ENCODE data around the gene HCRTR1. TPM values are rescaled to one million over a fixed set of nuclear protein-coding genes. Genes with fewer than 3 reads are reported as not detected.
A peak's percentile ranks its signal among the peaks of the same experiment; 100 is the strongest.

Gene HCRTR1
- total RNA-seq, 3 donors from 2014 or later: not detected

DNA sequence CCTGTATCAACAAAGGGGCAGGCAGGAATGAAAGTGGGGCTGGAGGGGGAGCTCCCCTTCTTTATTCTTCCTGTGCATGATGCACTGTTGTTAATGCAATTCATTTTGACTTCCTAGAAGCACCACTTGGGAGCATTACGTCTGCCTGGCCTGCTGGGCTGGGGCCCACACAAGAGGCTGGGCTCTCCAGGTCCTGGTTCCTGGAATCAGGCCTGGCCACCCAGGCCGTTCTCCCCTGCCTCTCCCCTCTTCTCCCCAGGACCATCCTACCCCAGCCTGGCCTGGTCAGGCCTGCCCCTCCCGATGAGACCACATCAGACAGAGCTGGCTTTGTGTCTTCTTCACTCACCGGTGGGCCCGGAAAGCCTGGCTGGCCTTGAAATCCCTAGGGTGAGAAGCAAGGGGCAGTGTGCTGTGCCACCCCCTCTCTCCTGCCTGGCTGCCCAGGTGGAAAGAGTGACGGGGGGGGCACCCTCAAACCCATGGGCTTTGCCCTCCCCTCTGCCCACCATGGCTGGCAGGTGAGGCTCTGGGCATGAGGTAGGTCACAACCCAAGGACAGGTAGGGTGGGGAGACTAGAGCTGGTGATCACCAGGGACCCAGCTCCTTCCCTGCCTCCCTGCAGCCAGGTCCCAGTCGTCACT is 47.9 kb downstream of the HCRTR1 start:
- H3K36me3 Mint-ChIP-seq (ENCODE audit: insufficient read depth): no peaks in the 10 kb centered on the region
- DNase-seq: no peak
- peaks cover 19% of the 10 kb centered on the region for H3K27me3 Mint-ChIP-seq (ENCODE audit: low read depth)
- no peak for ATAC-seq
- H3K4me1 Mint-ChIP-seq (ENCODE audit: low read depth): peaks cover 10% of the 10 kb centered on the region
- H3K4me3 Mint-ChIP-seq: no peak overlapping the region
- no peaks in the 10 kb centered on the region for H3K9me3 Mint-ChIP-seq

DNA sequence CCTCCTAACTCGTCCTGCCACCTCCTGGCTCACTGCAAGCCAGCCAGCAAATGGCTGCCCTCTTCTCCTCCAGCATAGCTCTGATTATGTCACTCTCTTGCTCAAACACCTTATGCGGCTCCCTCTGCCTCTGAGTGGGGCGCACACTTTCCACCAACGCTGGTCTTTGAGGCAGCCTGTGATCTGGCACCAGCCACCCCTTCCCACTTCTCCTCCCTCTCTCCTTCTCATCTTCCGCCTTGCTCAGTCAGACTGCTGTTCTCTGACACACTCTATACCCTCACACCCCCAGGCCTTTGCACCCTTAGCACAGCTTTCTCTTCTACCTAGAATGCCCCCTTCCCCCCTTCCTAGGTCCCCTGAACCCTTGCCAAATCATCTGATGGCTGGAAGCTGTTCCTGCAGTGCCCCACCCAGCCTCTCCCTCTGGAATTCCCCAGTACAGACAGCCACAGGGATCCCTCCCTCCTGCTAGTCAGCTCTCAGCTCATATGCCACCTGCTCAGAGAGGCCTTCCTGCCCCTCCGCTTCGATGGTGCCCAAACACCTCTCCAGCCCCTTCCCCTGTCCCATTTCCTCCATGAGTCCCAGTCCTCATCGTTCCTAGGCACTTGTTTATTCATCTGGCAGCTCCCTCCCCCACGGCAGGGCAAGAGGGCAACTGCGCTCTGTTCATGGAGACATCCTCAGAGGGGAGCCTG is 48.9 kb downstream of the HCRTR1 start:
- no peaks in the 10 kb centered on the region for H3K36me3 Mint-ChIP-seq (ENCODE audit: insufficient read depth)
- H3K4me3 Mint-ChIP-seq: no peak overlapping the region
- H3K4me1 Mint-ChIP-seq (ENCODE audit: low read depth): peaks cover 10% of the 10 kb centered on the region
- H3K27me3 Mint-ChIP-seq (ENCODE audit: low read depth): peaks cover 26% of the 10 kb centered on the region
- ATAC-seq (no peak), DNase-seq (no peak)
- H3K9me3 Mint-ChIP-seq: no peaks in the 10 kb centered on the region

DNA sequence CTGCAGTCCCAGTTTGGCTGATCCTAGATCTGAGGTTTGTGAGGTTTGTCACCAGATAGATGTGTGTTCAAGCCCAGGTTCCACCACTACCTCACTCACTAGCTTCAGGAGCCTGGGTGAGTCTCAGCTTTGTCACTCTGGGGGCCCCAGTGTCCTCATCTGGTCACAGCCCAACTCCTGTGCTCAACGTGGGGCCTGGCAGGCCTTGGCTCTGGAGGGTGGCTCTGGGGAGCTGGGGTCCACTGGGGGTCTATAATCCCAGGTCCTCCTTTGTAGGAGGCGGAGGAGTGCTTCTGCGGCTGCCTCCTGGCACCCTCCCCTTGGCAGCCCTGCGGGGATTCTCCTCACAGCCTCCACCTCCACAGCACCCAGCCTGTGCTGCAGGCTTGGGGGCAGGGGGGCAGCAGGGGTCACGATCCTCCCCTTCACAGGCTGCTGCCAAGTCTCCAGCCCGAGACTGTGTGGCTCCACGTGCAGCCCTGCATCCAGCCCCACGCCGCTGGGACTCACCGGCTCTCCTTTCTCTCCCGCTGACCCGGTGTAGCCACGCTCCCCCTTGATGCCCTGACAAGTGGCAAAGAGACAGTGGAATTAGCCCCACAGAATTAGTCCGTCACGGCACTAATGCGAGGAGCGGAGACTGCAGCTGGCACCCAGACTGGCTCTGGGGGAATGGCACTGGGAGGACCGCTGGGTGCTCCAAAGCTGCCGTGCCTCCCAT is 49.7 kb downstream of the HCRTR1 start:
- peaks cover 10% of the 10 kb centered on the region for H3K4me1 Mint-ChIP-seq (ENCODE audit: low read depth)
- H3K27me3 Mint-ChIP-seq (ENCODE audit: low read depth): peaks cover 27% of the 10 kb centered on the region
- no peaks in the 10 kb centered on the region for H3K36me3 Mint-ChIP-seq (ENCODE audit: insufficient read depth)
- no peak for DNase-seq
- no peaks in the 10 kb centered on the region for H3K9me3 Mint-ChIP-seq
- ATAC-seq: no peak
- H3K4me3 Mint-ChIP-seq: no peak overlapping the region

DNA sequence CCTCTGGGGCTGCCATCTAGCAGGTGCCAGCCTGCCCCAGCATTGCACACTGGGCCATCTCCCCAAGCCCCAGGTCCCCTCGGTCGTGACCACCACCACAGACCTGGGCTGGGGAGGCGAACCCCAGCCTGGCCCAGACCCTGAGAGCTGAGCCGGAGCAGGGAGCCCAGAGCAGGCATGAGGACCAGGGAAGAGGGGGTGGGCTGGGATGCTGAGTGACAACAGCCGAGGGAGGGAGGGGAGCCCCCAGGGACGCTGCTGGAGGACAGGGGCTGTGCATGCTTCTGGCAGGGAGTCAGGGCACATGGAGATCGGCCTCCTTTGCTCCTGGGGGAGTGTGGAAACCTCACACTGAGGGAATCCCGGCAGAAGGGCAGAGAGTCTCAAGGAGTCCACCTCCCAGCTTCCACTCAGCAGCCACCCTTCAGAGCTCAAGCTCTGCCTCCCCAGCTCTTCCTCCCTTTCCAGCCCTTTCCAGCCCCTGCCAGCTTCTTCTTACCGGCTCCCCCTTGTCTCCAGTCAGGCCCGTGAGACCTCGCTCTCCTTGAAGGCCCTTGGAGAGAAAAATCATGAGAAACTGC is 50.9 kb downstream of the HCRTR1 start:
- DNase-seq (no peak), ATAC-seq (no peak)
- no peaks in the 10 kb centered on the region for H3K9me3 Mint-ChIP-seq
- H3K4me1 Mint-ChIP-seq (ENCODE audit: low read depth): peaks cover 10% of the 10 kb centered on the region
- H3K4me3 Mint-ChIP-seq: no peak overlapping the region
- peaks cover 24% of the 10 kb centered on the region for H3K27me3 Mint-ChIP-seq (ENCODE audit: low read depth)
- H3K36me3 Mint-ChIP-seq (ENCODE audit: insufficient read depth): no peaks in the 10 kb centered on the region

DNA sequence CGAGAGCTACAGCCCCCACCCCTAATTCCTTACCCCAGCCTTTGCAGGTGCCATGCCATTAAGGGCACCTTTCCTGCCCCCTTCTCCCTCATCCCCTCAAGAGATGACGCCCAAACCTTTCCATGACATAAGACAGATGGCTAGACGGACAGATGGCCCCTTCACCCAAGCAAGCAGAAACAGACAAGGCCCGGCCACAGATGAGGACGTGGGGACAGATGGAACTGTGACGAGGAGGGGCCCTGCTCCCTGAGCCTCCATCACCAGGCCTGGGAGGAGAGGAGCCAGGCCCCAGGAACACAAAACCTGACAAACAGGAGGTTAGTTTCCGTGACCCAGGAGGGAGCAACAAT is 51.9 kb downstream of the HCRTR1 start:
- Mint-ChIP-seq H3K9me3 (no peaks in the 10 kb centered on the region), H3K4me3 (no peak overlapping the region), H3K36me3 (ENCODE audit: insufficient read depth) (no peaks in the 10 kb centered on the region), H3K27me3 (ENCODE audit: low read depth) (peaks cover 26% of the 10 kb centered on the region), H3K4me1 (ENCODE audit: low read depth) (peaks cover 10% of the 10 kb centered on the region)
- DNase-seq (no peak), ATAC-seq (no peak)

DNA sequence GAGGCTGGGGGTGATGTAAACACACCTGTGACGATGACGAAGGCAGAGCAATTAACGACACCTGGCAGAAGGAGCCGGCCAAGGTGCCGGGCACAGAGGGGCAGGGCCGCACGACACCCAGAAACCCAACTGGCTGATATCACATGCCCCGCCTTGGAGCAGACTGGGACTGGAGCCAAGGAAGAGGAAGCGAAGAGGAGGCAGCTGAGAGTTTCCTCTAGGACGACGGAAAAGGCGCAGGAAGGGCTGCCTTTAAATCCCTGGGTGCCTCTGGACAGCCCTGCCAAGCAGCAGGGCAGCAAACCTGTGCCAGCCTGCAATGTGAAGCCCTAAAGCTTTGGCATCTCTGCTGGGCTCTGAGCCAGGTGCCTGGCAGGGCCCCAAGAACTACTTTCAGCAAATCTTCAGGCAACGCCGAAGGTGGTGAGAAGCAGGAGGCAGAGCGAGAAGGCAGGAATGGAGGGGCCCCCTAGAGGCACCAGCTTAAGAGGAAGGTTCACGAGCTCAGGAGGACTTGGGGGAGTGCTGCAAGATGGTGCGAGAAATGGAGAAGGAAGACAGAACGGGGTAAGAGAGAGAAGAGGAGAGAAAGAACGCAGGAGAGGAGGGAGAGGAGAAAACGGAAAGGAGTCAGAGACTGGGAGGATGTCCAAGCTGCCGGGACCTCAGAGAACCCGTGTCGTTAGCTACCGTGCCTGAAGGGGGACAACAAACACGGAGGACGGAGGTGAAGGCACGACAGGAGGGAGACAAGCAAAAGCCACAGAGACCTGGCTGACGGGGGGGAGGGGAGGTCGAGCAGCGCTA is 52.5 kb downstream of the HCRTR1 start:
- Mint-ChIP-seq H3K36me3 (ENCODE audit: insufficient read depth) (no peaks in the 10 kb centered on the region), H3K4me1 (ENCODE audit: low read depth) (peaks cover 10% of the 10 kb centered on the region), H3K27me3 (ENCODE audit: low read depth) (peaks cover 26% of the 10 kb centered on the region), H3K9me3 (no peaks in the 10 kb centered on the region), H3K4me3 (peak overlapping the region; percentile 46)
- ATAC-seq (peak; percentile 52 to 67), DNase-seq (peak; percentile 15)

DNA sequence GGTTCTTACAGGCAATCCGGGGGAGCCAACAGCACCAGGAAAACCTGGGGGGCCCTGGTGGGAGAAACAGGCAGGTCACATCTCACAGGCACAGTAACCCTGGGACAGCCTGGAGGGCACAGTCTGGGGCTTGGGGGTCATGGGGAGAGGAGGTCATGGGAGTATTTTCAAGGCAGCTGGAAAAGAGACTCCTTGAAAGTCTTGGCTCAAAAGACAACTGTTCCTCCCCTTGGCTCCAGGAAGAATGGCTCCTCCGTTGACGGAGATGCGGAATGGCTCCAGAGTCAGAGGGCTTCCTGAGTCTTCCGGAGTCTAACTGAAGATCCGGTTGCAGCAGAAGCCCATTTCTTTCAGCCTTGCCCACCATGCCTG is 53.1 kb downstream of the HCRTR1 start:
- Mint-ChIP-seq H3K36me3 (ENCODE audit: insufficient read depth) (no peaks in the 10 kb centered on the region), H3K27me3 (ENCODE audit: low read depth) (peaks cover 26% of the 10 kb centered on the region), H3K4me3 (no peak overlapping the region), H3K4me1 (ENCODE audit: low read depth) (peaks cover 10% of the 10 kb centered on the region), H3K9me3 (no peaks in the 10 kb centered on the region)
- ATAC-seq (no peak), DNase-seq (no peak)

DNA sequence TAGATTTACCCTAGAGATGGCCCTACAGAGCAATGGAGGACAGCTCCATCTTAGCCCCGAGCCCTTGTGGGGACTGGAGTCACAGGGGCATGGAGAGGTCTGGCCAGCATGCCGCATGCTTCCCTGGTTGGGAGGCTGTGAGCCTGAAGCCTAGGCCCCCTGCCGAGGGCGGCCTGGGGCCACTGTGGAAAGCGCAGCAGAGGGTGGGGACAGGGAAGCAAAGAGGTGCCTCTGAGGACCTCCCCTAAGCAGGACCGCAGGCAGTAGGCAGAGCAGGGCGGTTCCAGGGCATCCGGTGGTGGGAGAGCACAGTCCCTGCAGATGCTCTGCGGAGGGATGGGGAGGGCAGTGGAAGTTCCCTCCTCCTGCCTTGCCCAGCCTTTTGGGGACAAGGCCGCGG is 53.7 kb downstream of the HCRTR1 start:
- no peaks in the 10 kb centered on the region for H3K9me3 Mint-ChIP-seq
- no peaks in the 10 kb centered on the region for H3K36me3 Mint-ChIP-seq (ENCODE audit: insufficient read depth)
- DNase-seq (no peak), ATAC-seq (no peak)
- H3K27me3 Mint-ChIP-seq (ENCODE audit: low read depth): peaks cover 26% of the 10 kb centered on the region
- no peak overlapping the region for H3K4me3 Mint-ChIP-seq
- H3K4me1 Mint-ChIP-seq (ENCODE audit: low read depth): peaks cover 10% of the 10 kb centered on the region

DNA sequence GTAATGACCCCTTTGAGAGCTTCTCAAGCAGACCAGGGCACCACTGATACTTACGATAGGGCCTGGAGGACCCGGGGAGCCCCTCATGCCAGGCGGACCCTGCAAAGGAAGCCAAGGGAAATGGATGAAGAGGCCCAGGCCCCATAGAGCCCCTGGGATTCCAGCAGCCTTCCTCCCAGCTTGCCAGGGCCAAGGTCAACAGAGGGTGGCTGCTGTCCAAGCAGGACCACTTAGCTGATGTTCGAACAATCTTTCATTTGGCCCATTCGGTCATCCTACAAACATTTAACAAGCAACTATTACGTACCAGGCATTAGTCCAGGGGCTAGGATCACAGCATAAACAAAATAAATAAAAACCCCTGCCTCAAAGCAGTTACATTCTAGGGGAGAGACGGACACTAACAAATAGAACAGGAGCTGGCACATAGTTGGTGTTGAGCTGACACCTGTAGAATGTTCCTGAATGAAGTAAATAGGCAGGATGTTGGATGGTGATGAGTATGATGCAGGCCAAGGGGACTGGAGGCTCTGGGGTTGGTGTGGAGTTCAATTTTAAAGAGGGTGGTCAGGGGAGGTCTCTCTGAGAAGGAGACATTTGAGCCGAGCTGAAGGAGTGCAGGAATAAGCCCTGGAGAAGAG is 54.2 kb downstream of the HCRTR1 start:
- H3K27me3 Mint-ChIP-seq (ENCODE audit: low read depth): peaks cover 26% of the 10 kb centered on the region
- no peaks in the 10 kb centered on the region for H3K36me3 Mint-ChIP-seq (ENCODE audit: insufficient read depth)
- no peak overlapping the region for H3K4me3 Mint-ChIP-seq
- peaks cover 10% of the 10 kb centered on the region for H3K4me1 Mint-ChIP-seq (ENCODE audit: low read depth)
- ATAC-seq: no peak
- no peaks in the 10 kb centered on the region for H3K9me3 Mint-ChIP-seq
- DNase-seq: no peak

DNA sequence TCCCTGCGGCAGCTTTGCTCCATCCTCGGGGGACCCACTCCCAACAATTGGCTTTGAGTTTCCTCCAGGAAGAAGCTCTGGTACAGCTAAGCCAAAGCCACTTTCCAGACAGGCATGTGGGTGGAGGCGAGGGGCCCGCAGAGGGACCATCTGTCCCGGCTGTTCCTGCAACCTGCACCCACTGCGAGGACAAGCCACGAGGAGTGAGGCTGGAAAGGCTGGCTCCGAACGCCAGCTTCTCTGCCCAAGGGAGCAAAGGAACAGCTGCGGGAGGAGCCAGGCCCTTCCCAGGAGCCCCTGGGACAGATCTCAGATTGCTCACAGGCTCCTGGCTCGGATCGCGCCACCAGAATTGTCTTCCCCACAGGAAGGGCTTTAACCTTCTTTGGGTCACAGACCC is 55.5 kb downstream of the HCRTR1 start:
- ATAC-seq (no peak), DNase-seq (no peak)
- Mint-ChIP-seq H3K36me3 (ENCODE audit: insufficient read depth) (no peaks in the 10 kb centered on the region), H3K9me3 (no peaks in the 10 kb centered on the region), H3K4me3 (no peak overlapping the region), H3K27me3 (ENCODE audit: low read depth) (peaks cover 26% of the 10 kb centered on the region), H3K4me1 (ENCODE audit: low read depth) (peaks cover 10% of the 10 kb centered on the region)

DNA sequence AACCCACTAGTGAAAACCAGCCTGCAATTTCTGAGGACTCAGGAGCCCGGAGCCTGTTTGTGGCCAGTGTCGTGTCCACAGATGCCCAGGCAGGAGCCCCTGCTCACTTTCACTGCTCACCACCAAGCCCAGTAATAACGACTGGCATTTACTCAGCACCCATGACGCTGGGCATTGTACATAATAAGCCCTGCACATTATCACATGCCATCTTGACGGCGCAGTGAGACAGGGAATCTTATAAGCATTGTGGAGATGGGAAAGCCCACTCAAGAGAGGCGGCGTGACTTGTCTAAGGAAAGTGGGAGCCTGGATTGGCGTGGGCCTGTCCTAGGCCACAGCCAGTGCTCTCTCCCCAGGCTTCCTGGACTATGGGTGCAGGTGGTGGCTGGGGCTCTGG is 55.9 kb downstream of the HCRTR1 start:
- ATAC-seq: no peak
- Mint-ChIP-seq H3K27me3 (ENCODE audit: low read depth) (peaks cover 26% of the 10 kb centered on the region), H3K36me3 (ENCODE audit: insufficient read depth) (no peaks in the 10 kb centered on the region), H3K4me3 (no peak overlapping the region), H3K9me3 (no peaks in the 10 kb centered on the region), H3K4me1 (ENCODE audit: low read depth) (peaks cover 10% of the 10 kb centered on the region)
- DNase-seq: no peak

DNA sequence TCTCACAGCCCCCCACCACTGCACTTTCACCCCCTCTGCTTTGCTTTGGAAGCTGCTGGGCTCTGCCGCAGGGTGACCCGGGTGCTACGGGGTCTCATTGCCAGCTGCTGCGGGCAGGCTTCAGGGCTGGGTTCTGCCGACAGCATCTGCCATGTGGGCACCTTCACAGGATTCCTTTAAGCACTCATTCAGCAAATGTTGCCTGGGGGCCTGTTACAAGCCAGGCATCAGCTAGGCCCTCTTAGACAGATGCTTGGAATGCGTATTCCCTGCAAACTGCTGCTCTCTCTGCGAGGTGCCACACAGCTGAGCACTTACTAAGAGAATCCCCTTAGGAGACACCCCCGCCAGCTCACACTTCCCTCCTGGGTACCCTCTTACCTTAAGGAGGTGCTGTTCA is 57.1 kb downstream of the HCRTR1 start:
- H3K27me3 Mint-ChIP-seq (ENCODE audit: low read depth): peaks cover 19% of the 10 kb centered on the region
- no peaks in the 10 kb centered on the region for H3K9me3 Mint-ChIP-seq
- no peak for ATAC-seq
- peaks cover 5% of the 10 kb centered on the region for H3K4me1 Mint-ChIP-seq (ENCODE audit: low read depth)
- H3K4me3 Mint-ChIP-seq: no peak overlapping the region
- H3K36me3 Mint-ChIP-seq (ENCODE audit: insufficient read depth): no peaks in the 10 kb centered on the region
- no peak for DNase-seq

DNA sequence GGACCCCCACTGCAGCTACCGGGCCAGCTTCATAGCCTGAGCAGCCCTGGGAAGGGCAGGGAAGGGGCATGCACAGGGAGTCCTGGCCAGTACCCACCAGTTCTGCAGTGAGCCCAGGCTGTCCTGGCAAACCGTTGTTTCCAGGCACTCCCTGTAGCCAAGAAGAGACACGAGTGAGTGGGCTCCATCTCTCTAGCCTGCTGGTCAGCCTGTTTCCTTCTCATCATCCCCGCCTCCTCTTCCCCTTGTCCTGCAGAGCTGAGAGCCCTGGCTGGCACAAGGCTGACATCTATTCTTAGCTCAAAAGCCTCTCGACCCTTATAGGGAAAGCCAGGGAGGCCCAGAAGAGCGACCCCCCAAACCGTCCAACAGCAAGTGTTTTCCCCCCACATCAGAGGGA is 57.7 kb downstream of the HCRTR1 start:
- ATAC-seq: no peak
- no peak for DNase-seq
- Mint-ChIP-seq H3K4me3 (no peak overlapping the region), H3K27me3 (ENCODE audit: low read depth) (peaks cover 15% of the 10 kb centered on the region), H3K36me3 (ENCODE audit: insufficient read depth) (no peaks in the 10 kb centered on the region), H3K9me3 (no peaks in the 10 kb centered on the region), H3K4me1 (ENCODE audit: low read depth) (peaks cover 2% of the 10 kb centered on the region)

DNA sequence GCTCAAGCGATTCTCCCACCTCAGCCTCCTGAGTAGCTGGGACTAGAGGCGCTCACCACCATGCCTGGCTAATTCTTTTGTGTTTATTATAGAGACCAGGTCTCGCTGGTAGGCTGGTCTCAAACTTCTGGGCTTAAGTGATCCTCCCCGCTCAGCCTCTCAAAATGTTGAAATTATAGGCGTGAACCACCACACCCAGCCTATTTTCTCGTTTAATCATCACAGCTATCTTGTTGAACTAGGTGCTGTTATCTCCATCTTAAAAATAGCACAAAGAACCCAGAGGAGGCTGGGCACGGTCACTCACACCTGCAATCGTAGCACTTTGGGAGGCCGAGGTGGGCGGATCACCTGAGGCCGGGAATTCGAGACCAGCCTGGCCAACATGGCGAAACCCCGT is 58.3 kb downstream of the HCRTR1 start:
- ATAC-seq (no peak), DNase-seq (no peak)
- no peaks in the 10 kb centered on the region for H3K4me1 Mint-ChIP-seq (ENCODE audit: low read depth)
- H3K27me3 Mint-ChIP-seq (ENCODE audit: low read depth): peaks cover 13% of the 10 kb centered on the region
- no peaks in the 10 kb centered on the region for H3K36me3 Mint-ChIP-seq (ENCODE audit: insufficient read depth)
- H3K9me3 Mint-ChIP-seq: no peaks in the 10 kb centered on the region
- no peak overlapping the region for H3K4me3 Mint-ChIP-seq

Data from activated T-cell treated with anti-CD3 and anti-CD28 coated beads, Interleukin-2, amount 50 U/mL, for 4 hours (primary cell).